Tibial artery (tissue), 4 donors: ENCODE measurements around the gene RPL37.

Source experiments
- DNase-seq, 2 donors: peaks; one replicate each; pipeline ENCODE4 v3.0.0-alpha.2; 2019
- H3K27ac ChIP-seq, 2 donors: fragments of 200-600 bp; sonication (generic) in 1 of 2; 1 replicate in 1 of 2; 2 replicates in 1 of 2; pipeline ENCODE4 v1.5.1; 2018 to 2019; ENCODE audit warnings: mild to moderate bottlenecking in 1 of 2
- H3K27me3 ChIP-seq, 2 donors: fragments of 200-600 bp; sonication (generic) in 1 of 2; one replicate each; pipeline versions ENCODE4 v1.5.1 to v1.6.0; 2016 to 2019
- H3K36me3 ChIP-seq, 3 donors: fragments of 200-600 bp; sonication (generic) in 2 of 3; one replicate each; pipeline ENCODE4 v1.5.1; 2016 to 2019; ENCODE audit warnings: mild to moderate bottlenecking in 2 of 3
- H3K4me1 ChIP-seq, 4 donors: fragments of 200-600 bp; sonication (generic) in 2 of 4; 1 replicate in 3 of 4; 2 replicates in 1 of 4; pipeline ENCODE4 v1.5.1; 2016 to 2019
- H3K4me3 ChIP-seq, 2 donors: fragments of 200-600 bp; sonication (generic) in 1 of 2; 1 replicate in 1 of 2; 2 replicates in 1 of 2; pipeline ENCODE4 v1.5.1; 2018 to 2019; ENCODE audit warnings: mild to moderate bottlenecking in 2 of 2
- H3K9me3 ChIP-seq, 3 donors: fragments of 200-600 bp; sonication (generic) in 1 of 3; one replicate each; pipeline ENCODE4 v1.5.1; 2016 to 2019
- CTCF ChIP-seq, 2 experiments: fragments of 200-600 bp in 1 of 2; fragments of 450-650 bp in 1 of 2; IDR thresholded peaks; one replicate each; pipeline ENCODE4 v1.5.1; 2017 to 2019; ENCODE audit warnings: antibody characterized with exemption in 2 of 2, mild to moderate bottlenecking in 1 of 2, moderate library complexity in 1 of 2
- intact Hi-C: fragments of 100-400 bp; cut with DNase I; formaldehyde crosslinking; loops from one replicate; pipeline ENCODE4 v1.15.0; 2023; ENCODE audit warnings: low total_unique reads

RPL37 gene

DNA sequence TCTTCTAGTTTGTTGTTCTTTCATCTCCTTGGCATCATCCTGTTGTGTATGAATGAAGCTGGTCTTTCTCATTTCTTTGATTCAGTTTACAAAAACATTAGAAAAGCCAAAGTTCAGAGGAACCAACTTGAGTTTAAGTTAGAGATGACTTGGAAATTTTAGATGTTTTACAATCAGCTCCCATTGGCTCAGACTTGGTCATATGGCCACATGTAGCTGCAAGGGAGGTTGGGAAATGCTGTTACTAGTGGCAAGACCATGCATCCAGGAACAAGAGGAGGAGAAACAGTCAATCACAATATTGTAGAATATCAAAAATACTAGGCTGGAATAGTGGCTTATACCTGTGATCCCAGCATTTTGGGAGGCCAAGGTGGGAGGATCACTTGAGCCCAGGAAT, 25.7 kb upstream of the RPL37 start:
- intact Hi-C loops, result no loop called here
- H3K4me3 ChIP-seq, result no peak overlapping the region
- H3K4me1 ChIP-seq, result no peaks in the 10 kb centered on the region
- no peaks in the 10 kb centered on the region for H3K27me3 ChIP-seq
- no peak for TF ChIP-seq CTCF (IDR thresholded peaks at IDR 0.05)
- no peak for DNase-seq
- no peak overlapping the region for H3K27ac ChIP-seq
- no peaks in the 10 kb centered on the region for H3K36me3 ChIP-seq
- peaks cover 0 to 2% (median 0%) of the 10 kb centered on the region in 3 donors for H3K9me3 ChIP-seq

- Histone ChIP-seq H3K36me3 (peaks cover 0 to 27% (median 0%) of the 10 kb centered on the region in 3 donors), H3K9me3 (no peaks in the 10 kb centered on the region)
These were observed 18.7 kb upstream of the RPL37 start for GRCh38 chr5:40853632-40854192.

DNA sequence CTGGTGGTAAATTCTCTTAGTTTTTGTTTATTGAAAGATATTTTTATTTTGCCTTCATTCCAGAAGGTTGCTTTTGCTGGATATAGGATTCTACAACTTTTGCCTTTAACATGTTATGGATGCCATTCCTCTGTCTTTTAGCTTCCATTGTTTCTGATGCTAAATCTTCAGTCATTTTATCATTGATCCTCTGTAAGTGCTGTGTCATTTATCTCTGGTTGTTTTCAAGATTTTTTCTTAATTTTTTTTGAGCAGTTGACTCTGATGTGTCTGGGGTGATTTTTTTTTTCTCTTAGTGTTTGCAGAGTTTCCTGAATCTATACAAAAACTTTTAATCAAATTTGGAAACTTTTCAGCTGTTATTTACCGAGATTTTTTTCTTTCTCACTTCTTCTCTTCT, 12.5 kb upstream of the RPL37 start:
- Histone ChIP-seq H3K27ac (no peak overlapping the region), H3K36me3 (peaks cover 0 to 15% (median 0%) of the 10 kb centered on the region in 3 donors), H3K9me3 (no peaks in the 10 kb centered on the region), H3K4me3 (no peak overlapping the region), H3K27me3 (peaks cover 0 to 2% of the 10 kb centered on the region in 2 donors), H3K4me1 (no peaks in the 10 kb centered on the region)
- DNase-seq, result no peak
- intact Hi-C loops, result no loop called here
- TF ChIP-seq CTCF (IDR thresholded peaks at IDR 0.05), result no peak

More at GRCh38 chr5:40853632-40854192, 18.7 kb upstream of the RPL37 start:
- TF ChIP-seq CTCF (IDR thresholded peaks at IDR 0.05), result no peak
- Histone ChIP-seq H3K27me3 (no peaks in the 10 kb centered on the region), H3K27ac (no peak overlapping the region), H3K4me3 (no peak overlapping the region), H3K4me1 (no peaks in the 10 kb centered on the region)
- DNase-seq, result no peak
- intact Hi-C loops, result no loop called here

- TF ChIP-seq CTCF (IDR thresholded peaks at IDR 0.05), result no peak
- no peaks in the 10 kb centered on the region for H3K4me1 ChIP-seq
These were observed 11.3 kb upstream of the RPL37 start for GRCh38 chr5:40846371-40846770.

DNA sequence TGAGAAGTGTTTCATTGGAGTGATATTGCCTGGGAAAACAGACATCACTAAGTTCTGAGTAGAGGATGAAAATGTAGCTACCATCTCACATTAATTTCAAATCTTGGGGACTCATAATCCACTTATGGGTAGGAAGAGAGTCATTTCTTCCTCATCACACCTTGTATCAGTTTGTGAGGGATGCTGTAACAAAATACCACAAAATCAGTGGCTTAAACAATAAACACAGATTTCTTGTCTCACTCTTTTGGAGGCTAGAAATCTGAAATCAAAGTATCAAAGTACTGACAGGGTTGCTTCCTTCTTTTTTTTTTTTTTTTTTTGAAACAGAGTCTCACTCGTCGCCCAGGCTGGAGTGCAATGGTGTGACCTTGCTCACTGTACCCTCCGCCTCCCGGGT, 9.5 kb upstream of the RPL37 start:
- DNase-seq, result no peak
- intact Hi-C loops, result no loop called here
- H3K4me1 ChIP-seq, result no peaks in the 10 kb centered on the region

More at GRCh38 chr5:40846371-40846770, 11.3 kb upstream of the RPL37 start:
- DNase-seq, result no peak
- Histone ChIP-seq H3K27ac (no peak overlapping the region), H3K4me3 (no peak overlapping the region), H3K36me3 (peaks cover 0 to 9% (median 0%) of the 10 kb centered on the region in 3 donors), H3K27me3 (peaks cover 0 to 5% of the 10 kb centered on the region in 2 donors), H3K9me3 (no peaks in the 10 kb centered on the region)
- intact Hi-C loops, result no loop called here

More for the DNA sequence above, 9.5 kb upstream of the RPL37 start:
- H3K27me3 ChIP-seq, result peaks cover 0 to 5% of the 10 kb centered on the region in 2 donors
- TF ChIP-seq CTCF (IDR thresholded peaks at IDR 0.05), result no peak
- no peaks in the 10 kb centered on the region for H3K9me3 ChIP-seq
- no peak overlapping the region for H3K27ac ChIP-seq
- peaks cover 0 to 8% (median 0%) of the 10 kb centered on the region in 3 donors for H3K36me3 ChIP-seq
- H3K4me3 ChIP-seq, result no peak overlapping the region
